Raji (cell line): Measurements from ENCODE around the gene CDH12.

Experiments used
- POLR2A ChIP-seq: IDR thresholded peaks from 2 replicates; pipeline ENCODE4 v1.6.1; 2011; ENCODE audit warnings: low read depth, low read length, control low read depth; ENCODE audit not compliant: insufficient read depth

Gene CDH12

GRCh38 chr5:22852807-22853660 is at the start of gene CDH12:
Gene CDH12, minus strand, starts transcription at chr5:22853344.
- TF ChIP-seq POLR2A = no peak

DNA sequence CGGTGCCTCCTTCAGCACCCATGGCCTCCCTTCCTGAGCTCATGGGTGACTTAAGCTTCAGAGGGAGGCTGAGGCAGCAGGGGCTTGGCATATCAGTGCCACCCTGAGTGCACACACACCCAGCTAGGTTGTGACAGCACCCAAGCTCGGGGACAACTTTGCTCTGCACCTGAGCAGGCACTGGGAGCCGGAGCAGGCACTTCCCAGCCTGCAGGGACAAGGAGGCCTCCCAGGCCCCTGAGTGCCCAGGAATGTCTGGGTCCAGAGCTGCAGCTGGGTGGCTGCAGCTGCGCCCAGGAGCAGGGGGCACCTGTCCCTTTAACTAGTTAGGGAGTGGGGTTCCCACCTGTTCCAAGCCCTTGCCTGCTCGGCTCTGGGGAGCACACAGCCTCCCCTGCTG is 48.7 kb upstream of the CDH12 start:
- TF ChIP-seq POLR2A = no peak

GRCh38 chr5:22900801-22901310 is 47.7 kb upstream of the CDH12 start:
- no peak for TF ChIP-seq POLR2A

DNA sequence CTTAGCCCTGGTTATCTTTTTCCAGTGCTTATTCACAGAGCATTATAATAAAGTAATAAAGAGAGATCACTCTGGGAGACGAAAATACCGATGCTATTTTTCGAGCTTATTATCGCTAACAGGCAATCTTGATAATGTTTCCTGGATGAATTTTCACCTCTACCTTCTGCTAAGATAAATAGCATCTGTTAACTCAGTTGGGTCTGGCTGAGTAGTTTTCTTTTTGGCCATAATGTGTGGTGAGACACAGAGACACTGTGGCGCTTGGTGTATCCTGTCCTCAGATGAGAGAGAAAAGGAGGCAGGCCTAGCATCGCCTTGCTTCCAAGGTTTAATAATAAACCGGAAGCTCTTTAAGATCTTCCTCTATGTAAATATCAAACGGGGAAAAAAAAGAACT is 46.2 kb upstream of the CDH12 start:
- TF ChIP-seq POLR2A = no peak

DNA sequence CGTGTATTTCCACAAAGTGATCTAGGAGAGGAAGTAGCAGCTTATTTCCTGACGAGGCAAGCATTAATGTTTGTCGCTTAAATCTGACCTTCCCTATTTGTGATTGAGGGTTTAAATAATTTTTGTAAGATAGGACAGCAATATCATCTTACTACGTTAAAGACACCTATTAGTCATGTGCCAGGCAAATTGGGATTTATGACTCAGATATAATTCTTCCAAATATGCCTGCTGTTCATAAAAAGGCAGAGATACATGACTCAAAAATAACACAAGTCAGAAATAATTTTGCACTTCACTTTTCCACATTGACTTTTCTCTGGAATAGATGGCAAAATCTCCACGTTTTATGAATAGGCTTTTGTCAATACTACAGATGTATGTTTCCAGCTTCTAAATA is 43.0 kb upstream of the CDH12 start:
- no peak for TF ChIP-seq POLR2A

DNA sequence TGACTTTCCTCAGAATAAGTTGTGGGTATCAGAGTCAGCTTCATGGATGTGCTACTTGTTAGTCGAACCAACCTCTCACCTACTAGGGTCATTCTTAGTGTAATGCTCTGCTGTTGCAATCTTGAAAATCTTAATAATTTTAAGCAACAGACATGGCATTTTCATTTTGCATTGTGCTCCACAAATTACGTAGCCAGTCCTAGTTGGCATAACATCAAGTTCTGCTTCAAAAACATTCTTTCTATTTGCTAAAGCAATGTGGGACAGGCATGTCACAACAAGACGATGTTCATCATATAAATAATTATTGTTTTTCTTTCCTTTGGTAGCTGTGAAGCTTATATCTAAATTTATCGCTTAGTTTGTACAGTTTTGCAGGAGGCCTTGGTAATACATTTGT is 39.3 kb upstream of the CDH12 start:
- TF ChIP-seq POLR2A = no peak

GRCh38 chr5:22889720-22890119 is 36.6 kb upstream of the CDH12 start:
- TF ChIP-seq POLR2A = no peak

DNA sequence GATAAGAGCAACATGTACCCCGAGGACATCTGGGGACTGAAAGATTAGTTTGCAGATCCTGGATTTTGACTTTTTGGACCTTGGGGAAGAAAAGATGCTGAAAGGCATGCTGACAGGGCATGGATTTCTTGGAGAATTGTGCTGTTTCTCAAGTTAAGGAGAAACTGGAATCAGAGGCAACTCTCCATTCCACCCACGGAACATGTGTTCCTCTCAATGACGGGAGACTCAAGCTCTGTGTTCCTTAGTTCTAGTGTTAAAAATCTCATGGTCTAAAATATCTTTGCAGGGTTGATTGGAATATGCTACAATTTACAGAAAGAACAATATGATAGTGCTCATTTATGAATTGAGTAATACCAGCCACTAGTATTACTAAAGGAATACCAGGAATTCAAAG is 34.4 kb upstream of the CDH12 start:
- no peak for TF ChIP-seq POLR2A

- no peak for TF ChIP-seq POLR2A
These were observed 2.7 kb upstream of the CDH12 start for GRCh38 chr5:22855824-22856223.

DNA sequence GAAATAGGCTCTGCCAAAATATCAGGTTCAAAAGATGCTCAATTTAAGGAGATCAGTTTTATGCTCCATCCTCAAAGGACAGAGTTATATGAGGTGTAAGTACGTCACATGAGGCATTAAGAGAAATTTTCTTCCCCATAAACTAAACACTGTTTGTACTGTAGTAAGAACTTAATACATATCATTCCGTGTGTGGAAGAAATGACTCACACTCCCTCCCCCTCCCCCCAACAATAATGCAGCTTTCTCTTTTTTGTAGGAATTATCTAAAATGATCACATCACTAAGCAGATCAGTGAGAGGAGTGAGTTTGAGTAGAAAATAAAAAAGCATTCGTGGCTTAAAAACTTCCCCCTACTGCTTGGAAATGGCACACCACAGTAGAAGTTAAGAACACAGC is 2.2 kb downstream of the CDH12 start:
- TF ChIP-seq POLR2A = no peak

- TF ChIP-seq POLR2A = no peak
These were observed 6.5 kb downstream of the CDH12 start for GRCh38 chr5:22846693-22847092.

- no peak for TF ChIP-seq POLR2A
These were observed 8.5 kb downstream of the CDH12 start for GRCh38 chr5:22844636-22845035.

DNA sequence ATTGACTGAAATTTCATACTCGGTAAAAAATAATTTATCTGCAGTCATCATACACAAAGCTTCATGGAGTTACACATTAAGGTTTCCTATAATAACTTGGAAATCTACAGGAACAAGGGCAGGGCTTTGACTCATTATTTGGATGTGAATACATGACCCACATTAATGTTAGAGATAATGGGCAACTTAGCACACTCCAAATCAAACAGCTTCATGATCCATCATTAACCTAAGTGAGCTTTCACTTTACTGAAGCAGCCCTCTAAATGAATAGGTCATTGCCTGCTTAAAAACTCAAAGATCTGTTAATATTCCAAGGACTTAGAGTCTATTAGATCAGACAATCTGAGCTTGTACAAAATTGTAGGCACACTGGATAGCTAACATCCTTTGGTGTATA is 9.0 kb downstream of the CDH12 start:
- TF ChIP-seq POLR2A = no peak

- TF ChIP-seq POLR2A = no peak
These were observed 10.6 kb downstream of the CDH12 start for GRCh38 chr5:22842574-22842973.

- no peak for TF ChIP-seq POLR2A
These were observed 15.3 kb downstream of the CDH12 start for GRCh38 chr5:22837803-22838202.

- no peak for TF ChIP-seq POLR2A
These were observed 17.5 kb downstream of the CDH12 start for GRCh38 chr5:22835686-22836085.

DNA sequence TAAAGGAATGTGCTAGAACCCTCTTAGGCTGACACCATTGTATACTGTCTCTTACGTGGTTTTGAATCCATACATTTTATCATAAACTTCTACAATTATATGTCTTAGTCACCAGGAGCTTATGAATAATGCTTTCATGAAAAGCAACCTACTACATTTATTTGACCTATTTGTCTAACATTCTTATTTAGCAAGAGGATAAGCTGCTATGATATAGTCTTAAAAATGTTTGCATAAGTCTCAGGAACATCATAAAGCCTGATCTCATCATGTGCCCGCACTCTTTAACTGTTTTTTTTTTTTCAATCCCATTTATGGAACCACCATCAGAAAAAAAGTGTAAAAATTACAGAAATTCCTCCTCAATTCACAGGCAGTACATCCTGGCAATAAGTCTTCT is 59.7 kb downstream of the CDH12 start:
- TF ChIP-seq POLR2A = no peak

DNA sequence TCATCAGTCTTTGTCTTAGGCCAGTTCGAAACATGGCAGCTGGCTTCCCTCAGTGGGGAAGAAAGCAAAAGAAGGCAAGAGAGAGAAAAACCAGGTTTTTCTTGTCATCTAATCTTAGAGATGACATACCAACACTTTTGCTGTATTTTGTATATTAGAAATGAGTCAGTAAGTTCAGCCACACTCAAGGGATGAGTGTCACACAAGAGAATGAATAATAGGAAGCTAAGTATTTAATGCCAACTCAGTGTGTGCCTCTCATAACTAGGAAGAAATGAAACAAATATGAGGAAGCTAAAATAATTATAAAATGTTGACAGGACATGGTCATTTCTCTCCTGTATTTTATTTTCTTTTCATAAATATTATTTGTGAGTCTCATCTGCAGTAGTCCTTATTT is 65.3 kb downstream of the CDH12 start:
- no peak for TF ChIP-seq POLR2A

- TF ChIP-seq POLR2A = no peak
These were observed 65.7 kb downstream of the CDH12 start for GRCh38 chr5:22787398-22787797.
